GM12865 (cell line): ENCODE results near the gene WNT11.

Source experiments
- DNase-seq: peaks from one replicate; pipeline ENCODE4 v3.0.0; 2010; ENCODE audit warnings: low read depth
- H3K4me3 ChIP-seq: 2 replicates; pipeline ENCODE4 v1.5.1; 2011; ENCODE audit warnings: mild to moderate bottlenecking, low read depth, low read length, control low read depth
- CTCF ChIP-seq: IDR thresholded peaks from 2 replicates; pipeline ENCODE4 v1.5.1; 2011; ENCODE audit warnings: low read length, control low read depth, low read depth, inconsistent platforms; ENCODE audit not compliant: insufficient read depth; ENCODE audit errors: missing control alignments

WNT11 gene

GRCh38 chr11:76243193-76243956 lies 37.1 kb upstream of the WNT11 start:
- no peak for DNase-seq
- TF ChIP-seq CTCF = no peak
- H3K4me3 ChIP-seq = no peak overlapping the region

GRCh38 chr11:76242004-76242779 lies 35.9 kb upstream of the WNT11 start:
- no peak overlapping the region for H3K4me3 ChIP-seq
- no peak for DNase-seq
- no peak for TF ChIP-seq CTCF

GRCh38 chr11:76241243-76242000 lies 35.1 kb upstream of the WNT11 start:
- no peak overlapping the region for H3K4me3 ChIP-seq
- TF ChIP-seq CTCF = no peak
- DNase-seq = no peak

- TF ChIP-seq CTCF = no peak
- DNase-seq = no peak
- H3K4me3 ChIP-seq = no peak overlapping the region
Observed at GRCh38 chr11:76240666-76241065, 34.4 kb upstream of the WNT11 start.

GRCh38 chr11:76240161-76240540 lies 33.8 kb upstream of the WNT11 start:
- H3K4me3 ChIP-seq = no peak overlapping the region
- no peak for DNase-seq
- no peak for TF ChIP-seq CTCF

GRCh38 chr11:76239483-76240160 lies 33.3 kb upstream of the WNT11 start:
- DNase-seq = no peak
- no peak for TF ChIP-seq CTCF
- no peak overlapping the region for H3K4me3 ChIP-seq
